Duodenal mucosa (tissue), 2 donors: ENCODE measurements around the gene SEM1.
"Not testable (repeated sequence)": the region's sequence is repeated elsewhere in the genome, so short reads cannot be mapped to it uniquely, and the experiment has no call there.

Experiments used
- H3K27ac ChIP-seq: one replicate; pipeline ENCODE4 v1.7.0; 2013; ENCODE audit warnings: low read depth, low read length
- H3K27me3 ChIP-seq, 2 donors: one replicate each; pipeline ENCODE4 v1.7.0; 2013; ENCODE audit warnings: low read length in 2 of 2, control low read depth in 1 of 2; ENCODE audit not compliant: insufficient read depth in 2 of 2, control insufficient read depth in 1 of 2
- H3K36me3 ChIP-seq, 2 donors: one replicate each; pipeline ENCODE4 v1.7.0; 2013; ENCODE audit warnings: low read length in 2 of 2, control low read depth in 1 of 2; ENCODE audit not compliant: insufficient read depth in 2 of 2, control insufficient read depth in 1 of 2
- H3K4me1 ChIP-seq, 2 donors: one replicate each; pipeline ENCODE4 v1.7.0; 2013; ENCODE audit warnings: low read length in 2 of 2, control low read depth in 1 of 2; ENCODE audit not compliant: insufficient read depth in 2 of 2, control insufficient read depth in 1 of 2
- H3K4me3 ChIP-seq, 2 donors: one replicate each; pipeline ENCODE4 v1.7.0; 2013; ENCODE audit warnings: low read length in 2 of 2, low read depth in 1 of 2
- H3K9ac ChIP-seq, 2 donors: one replicate each; pipeline ENCODE4 v1.7.0; 2013; ENCODE audit warnings: low read length in 2 of 2, low read depth in 1 of 2
- H3K9me3 ChIP-seq, 2 donors: one replicate each; pipeline ENCODE4 v1.7.0; 2013; ENCODE audit warnings: low read length in 2 of 2, control low read depth in 1 of 2; ENCODE audit not compliant: control insufficient read depth in 1 of 2

Gene SEM1

GRCh38 chr7:96709381-96710228, at the start of gene SEM1:
SEM1 (minus strand) TSS chr7:96709846; CDS start chr7:96709763, 83 bp downstream.
- H3K9me3 ChIP-seq: peaks cover 6 to 9% of the 10 kb centered on the region in 2 donors
- no peaks in the 10 kb centered on the region for H3K27me3 ChIP-seq
- H3K4me1 ChIP-seq: peaks cover 14 to 15% of the 10 kb centered on the region in 2 donors
- H3K36me3 ChIP-seq: no peaks in the 10 kb centered on the region
- peak within 1 kb of the TSS; percentile 73 for H3K27ac ChIP-seq
- peak within 1 kb of the TSS; percentile 64 to 88 for H3K9ac ChIP-seq
- peak within 1 kb of the TSS; percentile 97 for H3K4me3 ChIP-seq

- not testable (repeated sequence) for H3K36me3 ChIP-seq, H3K27me3 ChIP-seq, H3K27ac ChIP-seq, H3K9me3 ChIP-seq, H3K9ac ChIP-seq, H3K4me1 ChIP-seq, H3K4me3 ChIP-seq
Measured at GRCh38 chr7:96757880-96758279, 48.2 kb upstream of the SEM1 start.

GRCh38 chr7:96747418-96747940, 37.8 kb upstream of the SEM1 start:
- H3K4me1 ChIP-seq: no peaks in the 10 kb centered on the region
- H3K4me3 ChIP-seq: no peak overlapping the region
- no peaks in the 10 kb centered on the region for H3K27me3 ChIP-seq
- H3K27ac ChIP-seq: no peak overlapping the region
- H3K9ac ChIP-seq: no peak overlapping the region
- H3K36me3 ChIP-seq: no peaks in the 10 kb centered on the region
- no peaks in the 10 kb centered on the region for H3K9me3 ChIP-seq

GRCh38 chr7:96740130-96740529, 30.5 kb upstream of the SEM1 start:
- no peaks in the 10 kb centered on the region for H3K4me1 ChIP-seq
- no peak overlapping the region for H3K4me3 ChIP-seq
- no peak overlapping the region for H3K9ac ChIP-seq
- no peak overlapping the region for H3K27ac ChIP-seq
- H3K27me3 ChIP-seq: peaks cover 0 to 15% of the 10 kb centered on the region in 2 donors
- H3K9me3 ChIP-seq: no peaks in the 10 kb centered on the region
- no peaks in the 10 kb centered on the region for H3K36me3 ChIP-seq

- Histone ChIP-seq H3K4me3 (no peak overlapping the region), H3K9ac (no peak overlapping the region), H3K9me3 (no peaks in the 10 kb centered on the region), H3K36me3 (no peaks in the 10 kb centered on the region), H3K27me3 (peaks cover 0 to 15% of the 10 kb centered on the region in 2 donors), H3K4me1 (no peaks in the 10 kb centered on the region), H3K27ac (no peak overlapping the region)
Measured at GRCh38 chr7:96739609-96740008, 30.0 kb upstream of the SEM1 start.

- peaks cover 0 to 15% of the 10 kb centered on the region in 2 donors for H3K27me3 ChIP-seq
- H3K4me3 ChIP-seq: no peak overlapping the region
- H3K9me3 ChIP-seq: no peaks in the 10 kb centered on the region
- H3K4me1 ChIP-seq: no peaks in the 10 kb centered on the region
- H3K27ac ChIP-seq: no peak overlapping the region
- no peak overlapping the region for H3K9ac ChIP-seq
- no peaks in the 10 kb centered on the region for H3K36me3 ChIP-seq
Measured at GRCh38 chr7:96739167-96739566, 29.5 kb upstream of the SEM1 start.

- Histone ChIP-seq H3K4me3 (no peak overlapping the region), H3K9me3 (no peaks in the 10 kb centered on the region), H3K27ac (no peak overlapping the region), H3K9ac (no peak overlapping the region), H3K4me1 (no peaks in the 10 kb centered on the region), H3K36me3 (no peaks in the 10 kb centered on the region), H3K27me3 (peaks cover 0 to 15% of the 10 kb centered on the region in 2 donors)
Measured at GRCh38 chr7:96738705-96739104, 29.1 kb upstream of the SEM1 start.

GRCh38 chr7:96737545-96738050, 28.0 kb upstream of the SEM1 start:
- Histone ChIP-seq H3K9me3 (no peaks in the 10 kb centered on the region), H3K36me3 (no peaks in the 10 kb centered on the region), H3K4me3 (no peak overlapping the region), H3K4me1 (no peaks in the 10 kb centered on the region), H3K27ac (no peak overlapping the region), H3K9ac (no peak overlapping the region), H3K27me3 (peaks cover 0 to 15% of the 10 kb centered on the region in 2 donors)

GRCh38 chr7:96734343-96734742, 24.7 kb upstream of the SEM1 start:
- no peaks in the 10 kb centered on the region for H3K36me3 ChIP-seq
- H3K9me3 ChIP-seq: no peaks in the 10 kb centered on the region
- no peak overlapping the region for H3K9ac ChIP-seq
- no peaks in the 10 kb centered on the region for H3K4me1 ChIP-seq
- no peak overlapping the region for H3K27ac ChIP-seq
- H3K4me3 ChIP-seq: no peak overlapping the region
- peaks cover 0 to 7% of the 10 kb centered on the region in 2 donors for H3K27me3 ChIP-seq

- Histone ChIP-seq H3K27me3 (no peaks in the 10 kb centered on the region), H3K4me1 (no peaks in the 10 kb centered on the region), H3K27ac (no peak overlapping the region), H3K36me3 (no peaks in the 10 kb centered on the region), H3K4me3 (no peak overlapping the region), H3K9ac (no peak overlapping the region), H3K9me3 (no peaks in the 10 kb centered on the region)
Measured at GRCh38 chr7:96729820-96730219, 20.2 kb upstream of the SEM1 start.
